HEK293 (cell line): Measurements from ENCODE around the gene SORBS2.

Source experiments
- CTCF ChIP-seq: fragments of 450-650 bp; formaldehyde crosslinking; IDR thresholded peaks from 2 replicates; pipeline ENCODE4 v1.5.1; 2016; ENCODE audit warnings: missing biosample characterization, missing genetic modification characterization
- HOXA7 ChIP-seq: sonication (generic); formaldehyde crosslinking; IDR thresholded peaks from 2 replicates; pipeline ENCODE4 v1.8.1; 2022; ENCODE audit warnings: missing genetic modification reagents, borderline replicate concordance
- KLF10 ChIP-seq: fragments of 450-650 bp; IDR thresholded peaks from 2 replicates; pipeline ENCODE4 v1.5.1; 2018; ENCODE audit warnings: missing biosample characterization, mild to moderate bottlenecking, missing genetic modification characterization
- MYNN ChIP-seq: fragments of 450-650 bp; formaldehyde crosslinking; IDR thresholded peaks from 2 replicates; pipeline ENCODE4 v1.5.1; 2016; ENCODE audit warnings: missing biosample characterization, missing genetic modification characterization, borderline replicate concordance
- ZBTB8A ChIP-seq: fragments of 450-650 bp; formaldehyde crosslinking; IDR thresholded peaks from 2 replicates; pipeline ENCODE4 v1.5.1; 2016; ENCODE audit warnings: missing biosample characterization, missing genetic modification characterization
- ZNF692 ChIP-seq: fragments of 450-650 bp; formaldehyde crosslinking; IDR thresholded peaks from 2 replicates; pipeline ENCODE4 v1.5.1; 2016; ENCODE audit warnings: missing biosample characterization, missing genetic modification characterization
- ZNF747 ChIP-seq: fragments of 450-650 bp; formaldehyde crosslinking; IDR thresholded peaks from 2 replicates; pipeline ENCODE4 v1.5.1; 2016; ENCODE audit warnings: missing biosample characterization, missing genetic modification characterization
- TF ChIP-seq, protein P1 (sequence below): fragments of 450-650 bp; IDR thresholded peaks from 2 replicates; pipeline ENCODE4 v1.5.1; 2018; ENCODE audit warnings: missing biosample characterization, mild to moderate bottlenecking, missing genetic modification characterization
- TF ChIP-seq, protein P2 (sequence below): fragments of 450-650 bp; formaldehyde crosslinking; IDR thresholded peaks from 2 replicates; pipeline ENCODE4 v1.5.1; 2016; ENCODE audit warnings: missing biosample characterization, missing genetic modification characterization
- TF ChIP-seq, protein P3 (sequence below): fragments of 450-650 bp; formaldehyde crosslinking; conservative IDR thresholded peaks from 2 replicates; pipeline ENCODE4 v1.5.1; 2016; ENCODE audit warnings: low read depth, missing biosample characterization, missing genetic modification characterization

GRCh38 chr4:185745891-185746290 lies 66.1 kb downstream of the SORBS2 start:
- TF ChIP-seq, protein P1, sequence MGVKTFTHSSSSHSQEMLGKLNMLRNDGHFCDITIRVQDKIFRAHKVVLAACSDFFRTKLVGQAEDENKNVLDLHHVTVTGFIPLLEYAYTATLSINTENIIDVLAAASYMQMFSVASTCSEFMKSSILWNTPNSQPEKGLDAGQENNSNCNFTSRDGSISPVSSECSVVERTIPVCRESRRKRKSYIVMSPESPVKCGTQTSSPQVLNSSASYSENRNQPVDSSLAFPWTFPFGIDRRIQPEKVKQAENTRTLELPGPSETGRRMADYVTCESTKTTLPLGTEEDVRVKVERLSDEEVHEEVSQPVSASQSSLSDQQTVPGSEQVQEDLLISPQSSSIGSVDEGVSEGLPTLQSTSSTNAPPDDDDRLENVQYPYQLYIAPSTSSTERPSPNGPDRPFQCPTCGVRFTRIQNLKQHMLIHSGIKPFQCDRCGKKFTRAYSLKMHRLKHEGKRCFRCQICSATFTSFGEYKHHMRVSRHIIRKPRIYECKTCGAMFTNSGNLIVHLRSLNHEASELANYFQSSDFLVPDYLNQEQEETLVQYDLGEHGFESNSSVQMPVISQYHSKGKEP (tag by site-specific recombination) = no peak
- TF ChIP-seq CTCF (tag by site-specific recombination) (no peak), ZNF692 (tag by site-specific recombination) (no peak), HOXA7 (CRISPR knock-in tag) (no peak), ZNF747 (tag by site-specific recombination) (no peak), ZBTB8A (tag by site-specific recombination) (no peak), MYNN (tag by site-specific recombination) (no peak), KLF10 (no peak)
- TF ChIP-seq, protein P2, sequence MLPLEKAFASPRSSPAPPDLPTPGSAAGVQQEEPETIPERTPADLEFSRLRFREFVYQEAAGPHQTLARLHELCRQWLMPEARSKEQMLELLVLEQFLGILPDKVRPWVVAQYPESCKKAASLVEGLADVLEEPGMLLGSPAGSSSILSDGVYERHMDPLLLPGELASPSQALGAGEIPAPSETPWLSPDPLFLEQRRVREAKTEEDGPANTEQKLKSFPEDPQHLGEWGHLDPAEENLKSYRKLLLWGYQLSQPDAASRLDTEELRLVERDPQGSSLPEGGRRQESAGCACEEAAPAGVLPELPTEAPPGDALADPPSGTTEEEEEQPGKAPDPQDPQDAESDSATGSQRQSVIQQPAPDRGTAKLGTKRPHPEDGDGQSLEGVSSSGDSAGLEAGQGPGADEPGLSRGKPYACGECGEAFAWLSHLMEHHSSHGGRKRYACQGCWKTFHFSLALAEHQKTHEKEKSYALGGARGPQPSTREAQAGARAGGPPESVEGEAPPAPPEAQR (tag by site-specific recombination) = no peak
- TF ChIP-seq, protein P3, sequence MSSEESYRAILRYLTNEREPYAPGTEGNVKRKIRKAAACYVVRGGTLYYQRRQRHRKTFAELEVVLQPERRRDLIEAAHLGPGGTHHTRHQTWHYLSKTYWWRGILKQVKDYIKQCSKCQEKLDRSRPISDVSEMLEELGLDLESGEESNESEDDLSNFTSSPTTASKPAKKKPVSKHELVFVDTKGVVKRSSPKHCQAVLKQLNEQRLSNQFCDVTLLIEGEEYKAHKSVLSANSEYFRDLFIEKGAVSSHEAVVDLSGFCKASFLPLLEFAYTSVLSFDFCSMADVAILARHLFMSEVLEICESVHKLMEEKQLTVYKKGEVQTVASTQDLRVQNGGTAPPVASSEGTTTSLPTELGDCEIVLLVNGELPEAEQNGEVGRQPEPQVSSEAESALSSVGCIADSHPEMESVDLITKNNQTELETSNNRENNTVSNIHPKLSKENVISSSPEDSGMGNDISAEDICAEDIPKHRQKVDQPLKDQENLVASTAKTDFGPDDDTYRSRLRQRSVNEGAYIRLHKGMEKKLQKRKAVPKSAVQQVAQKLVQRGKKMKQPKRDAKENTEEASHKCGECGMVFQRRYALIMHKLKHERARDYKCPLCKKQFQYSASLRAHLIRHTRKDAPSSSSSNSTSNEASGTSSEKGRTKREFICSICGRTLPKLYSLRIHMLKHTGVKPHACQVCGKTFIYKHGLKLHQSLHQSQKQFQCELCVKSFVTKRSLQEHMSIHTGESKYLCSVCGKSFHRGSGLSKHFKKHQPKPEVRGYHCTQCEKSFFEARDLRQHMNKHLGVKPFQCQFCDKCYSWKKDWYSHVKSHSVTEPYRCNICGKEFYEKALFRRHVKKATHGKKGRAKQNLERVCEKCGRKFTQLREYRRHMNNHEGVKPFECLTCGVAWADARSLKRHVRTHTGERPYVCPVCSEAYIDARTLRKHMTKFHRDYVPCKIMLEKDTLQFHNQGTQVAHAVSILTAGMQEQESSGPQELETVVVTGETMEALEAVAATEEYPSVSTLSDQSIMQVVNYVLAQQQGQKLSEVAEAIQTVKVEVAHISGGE = no peak
